Colonic mucosa (tissue), 4 donors: Measurements from ENCODE around the gene SLC25A10. TPM values are rescaled to one million over a fixed set of nuclear protein-coding genes. Genes with fewer than 3 reads are reported as not detected.

ENCODE experiments used
- DNase-seq: peaks from one replicate; pipeline ENCODE4 v3.0.0-alpha.2; 2020
- H3K27ac ChIP-seq: fragments of 200-600 bp; one replicate; pipeline ENCODE4 v1.8.0; 2021
- H3K27me3 ChIP-seq: fragments of 200-600 bp; one replicate; pipeline ENCODE4 v1.8.0; 2021
- H3K36me3 ChIP-seq: fragments of 200-600 bp; one replicate; pipeline ENCODE4 v1.8.0; 2021
- H3K4me1 ChIP-seq: fragments of 200-600 bp; one replicate; pipeline ENCODE4 v1.8.0; 2021; ENCODE audit warnings: mild to moderate bottlenecking
- H3K4me3 ChIP-seq: fragments of 200-600 bp; one replicate; pipeline ENCODE4 v1.8.0; 2021
- H3K9ac ChIP-seq, 2 donors: one replicate each; pipeline ENCODE4 v1.7.0; 2013; ENCODE audit warnings: control low read depth in 2 of 2, low read depth in 2 of 2, low read length in 2 of 2
- H3K9me3 ChIP-seq: fragments of 200-600 bp; one replicate; pipeline ENCODE4 v1.8.0; 2021
- CTCF ChIP-seq: fragments of 200-600 bp; IDR thresholded peaks from one replicate; pipeline ENCODE4 v1.8.0; 2022; ENCODE audit warnings: antibody characterized with exemption, mild to moderate bottlenecking
- intact Hi-C: fragments of 100-400 bp; cut with DNase I; formaldehyde crosslinking; loops from one replicate; pipeline ENCODE4 v1.14.1; 2022
- total RNA-seq, 2 donors: library from RNA; stranded (reverse); fragmentation: NEBNext Ultra II Directional in 1 of 2; extraction: Animal tissue kit (Norgen Biotek cat#: 25700) in 1 of 2; gene quantifications; one replicate each; pipeline ENCODE4 v1.2.1, GENCODE V29; 2021
- donor health status: healthy.
- donor health status: DM: no; HTN: no; CAD: no.
- donor health status: DM: no; HTN: no; CAD: no.

The SLC25A10 gene
- total RNA-seq, 2 donors from 2014 or later, result 46.0 to 110 TPM

GRCh38 chr17:81722184-81723120 lies 10.4 kb downstream of the SLC25A10 start:
- H3K27me3 ChIP-seq, result no peaks in the 10 kb centered on the region
- peak overlapping the region; percentile 53 for H3K27ac ChIP-seq
- peak; percentile 94 for DNase-seq
- H3K9me3 ChIP-seq, result no peaks in the 10 kb centered on the region
- no peak overlapping the region for H3K4me3 ChIP-seq
- intact Hi-C loops, result no loop called here
- H3K36me3 ChIP-seq, result no peaks in the 10 kb centered on the region
- peaks cover 14% of the 10 kb centered on the region for H3K4me1 ChIP-seq
- H3K9ac ChIP-seq, result peak overlapping the region in 1 of 2 donors; percentile 63
- no peak for TF ChIP-seq CTCF

- Histone ChIP-seq H3K9me3 (no peaks in the 10 kb centered on the region), H3K27ac (peak overlapping the region; percentile 53), H3K4me1 (peaks cover 14% of the 10 kb centered on the region), H3K9ac (peak overlapping the region in 1 of 2 donors; percentile 63), H3K36me3 (no peaks in the 10 kb centered on the region), H3K4me3 (no peak overlapping the region), H3K27me3 (no peaks in the 10 kb centered on the region)
- intact Hi-C loops, result no loop called here
- TF ChIP-seq CTCF, result no peak
- DNase-seq, result peak; percentile 65
These were observed 11.6 kb downstream of the SLC25A10 start for GRCh38 chr17:81723651-81724209.

GRCh38 chr17:81725439-81725838 lies 13.4 kb downstream of the SLC25A10 start:
- Histone ChIP-seq H3K4me1 (peaks cover 14% of the 10 kb centered on the region), H3K27ac (no peak overlapping the region), H3K36me3 (no peaks in the 10 kb centered on the region), H3K9ac (no peak overlapping the region), H3K4me3 (no peak overlapping the region), H3K27me3 (no peaks in the 10 kb centered on the region), H3K9me3 (no peaks in the 10 kb centered on the region)
- TF ChIP-seq CTCF, result no peak
- DNase-seq, result no peak
- intact Hi-C loops, result no loop called here

- no peak for TF ChIP-seq CTCF
- Histone ChIP-seq H3K36me3 (no peaks in the 10 kb centered on the region), H3K9ac (no peak overlapping the region), H3K4me1 (peaks cover 14% of the 10 kb centered on the region), H3K4me3 (no peak overlapping the region), H3K9me3 (no peaks in the 10 kb centered on the region), H3K27ac (no peak overlapping the region), H3K27me3 (no peaks in the 10 kb centered on the region)
- intact Hi-C loops, result no loop called here
- DNase-seq, result no peak
These were observed 13.9 kb downstream of the SLC25A10 start for GRCh38 chr17:81726004-81726403.

GRCh38 chr17:81727324-81728031 lies 15.4 kb downstream of the SLC25A10 start:
- peak; percentile 82 for DNase-seq
- Histone ChIP-seq H3K4me3 (no peak overlapping the region), H3K27ac (peak overlapping the region; percentile 41), H3K4me1 (peaks cover 12% of the 10 kb centered on the region), H3K36me3 (no peaks in the 10 kb centered on the region), H3K9ac (peak overlapping the region in 1 of 2 donors; percentile 6), H3K27me3 (no peaks in the 10 kb centered on the region), H3K9me3 (no peaks in the 10 kb centered on the region)
- intact Hi-C loops, result no loop called here
- TF ChIP-seq CTCF, result no peak
